GM18951 (cell line): ENCODE measurements around the gene FKRP.
"Not testable (repeated sequence)": the region's sequence is repeated elsewhere in the genome, so short reads cannot be mapped to it uniquely, and the experiment has no call there.

Experiments
- POLR2A ChIP-seq: IDR thresholded peaks from 4 replicates; pipeline ENCODE4 v1.6.1; 2011; ENCODE audit warnings: mild to moderate bottlenecking; ENCODE audit not compliant: insufficient read length, insufficient read depth; ENCODE audit errors: extremely low read depth
- in situ Hi-C: fragments of 300-500 bp; cut with MboI; formaldehyde crosslinking; loops from one replicate; pipeline ENCODE4 v1.12.0; 2022; ENCODE audit warnings: low sequenced_read_pairs, mixed read lengths, inconsistent platforms; ENCODE audit not compliant: unreplicated experiment

FKRP gene

GRCh38 chr19:46785054-46785979, 39.5 kb downstream of the FKRP start:
- in situ Hi-C loops: no loop called here
- TF ChIP-seq POLR2A: no peak

GRCh38 chr19:46785980-46786235, 40.1 kb downstream of the FKRP start:
- in situ Hi-C loops: no loop called here
- no peak for TF ChIP-seq POLR2A

DNA sequence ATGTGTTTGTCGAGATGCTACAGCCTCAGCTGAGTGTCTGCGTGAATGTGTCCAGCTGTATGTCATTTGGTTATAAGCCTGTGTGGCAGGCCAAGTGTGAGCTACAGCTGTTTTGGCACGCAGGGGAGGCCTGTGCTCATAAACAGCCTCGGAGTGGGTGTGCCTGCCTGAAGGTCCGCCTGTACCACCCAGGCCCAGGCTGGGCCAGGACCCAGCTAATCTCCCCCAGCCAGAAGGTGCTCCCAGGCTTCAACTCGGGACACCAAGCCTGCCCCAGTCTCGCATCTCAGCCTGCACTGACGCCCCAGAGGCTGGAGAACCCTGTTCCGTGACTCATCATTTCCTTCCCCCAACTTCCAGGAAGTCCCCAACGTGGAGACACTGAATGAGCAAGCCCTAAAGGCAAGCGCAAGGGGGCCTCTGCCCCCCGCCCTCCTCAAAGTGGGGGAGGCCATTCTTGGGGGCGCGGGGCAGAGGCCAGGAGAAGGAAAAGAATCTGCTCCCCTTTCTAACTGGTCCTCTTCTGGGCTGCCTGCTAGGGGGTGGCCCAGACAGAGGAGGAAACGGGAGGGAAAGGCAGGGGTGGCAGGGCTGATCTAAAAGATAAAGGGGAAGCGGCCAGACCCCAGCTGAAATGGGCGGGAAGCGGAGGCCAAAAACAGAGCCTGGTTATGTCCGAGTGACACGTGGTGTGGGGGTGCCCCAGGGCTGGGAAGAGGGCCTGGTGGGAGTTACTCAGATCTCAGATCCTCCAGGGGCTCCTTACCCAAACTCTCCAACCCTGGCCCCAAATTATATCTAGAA, 40.6 kb downstream of the FKRP start:
- in situ Hi-C loops: no loop called here
- TF ChIP-seq POLR2A: peak; percentile 45

GRCh38 chr19:46787040-46787330, 41.1 kb downstream of the FKRP start:
- TF ChIP-seq POLR2A: no peak
- in situ Hi-C loops: no loop called here

- peak; percentile 28 for TF ChIP-seq POLR2A
Measured at GRCh38 chr19:46787331-46788261, 41.7 kb downstream of the FKRP start.

GRCh38 chr19:46788262-46788967, 42.6 kb downstream of the FKRP start, which contains the start of gene SLC1A5:
Gene SLC1A5 (minus strand): TSS chr19:46788594. CDS start chr19:46787965, 629 bp downstream.
- peak; percentile 100 for TF ChIP-seq POLR2A
- in situ Hi-C loops: no loop called here

More at GRCh38 chr19:46787331-46788261, 41.7 kb downstream of the FKRP start:
- in situ Hi-C loops: no loop called here

DNA sequence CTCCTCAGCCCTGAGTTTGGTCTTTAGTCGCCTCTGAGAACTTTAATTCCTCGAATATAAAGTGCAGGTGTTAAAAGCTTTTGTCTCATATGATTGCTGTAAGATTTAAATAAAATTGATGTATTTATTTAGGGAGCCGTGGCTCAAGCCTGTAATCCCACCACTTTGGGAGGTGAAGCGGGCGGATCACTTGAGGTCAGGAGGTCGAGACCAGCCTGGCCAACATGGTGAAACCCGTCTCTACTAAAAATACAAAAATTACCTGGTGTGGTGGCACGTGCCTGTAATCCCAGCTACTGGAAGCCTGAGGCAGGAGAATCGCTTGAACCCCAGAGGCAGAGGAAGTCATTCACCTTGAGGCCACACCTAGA, 43.1 kb downstream of the FKRP start:
- in situ Hi-C loops: no loop called here
- no peak for TF ChIP-seq POLR2A

DNA sequence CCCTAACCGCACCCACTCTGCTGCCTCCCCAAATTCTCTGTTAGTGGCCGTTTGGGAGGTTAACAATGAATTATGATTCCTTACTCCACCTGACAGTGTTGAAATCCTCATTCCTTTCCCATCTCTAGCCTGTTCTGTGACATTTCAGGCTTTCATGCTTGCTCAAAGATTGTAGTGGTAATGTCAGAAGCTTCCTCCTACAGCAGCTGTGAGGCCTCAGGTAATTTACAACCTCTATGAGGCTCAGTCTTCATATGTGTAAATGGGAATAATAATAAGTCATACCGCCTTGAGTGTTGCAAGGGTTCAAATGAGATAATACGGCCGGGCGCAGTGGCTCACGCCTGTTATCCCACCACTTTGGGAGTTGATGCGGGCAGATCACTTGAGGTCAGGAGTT, 43.5 kb downstream of the FKRP start:
- TF ChIP-seq POLR2A: no peak
- in situ Hi-C loops: no loop called here

- no peak for TF ChIP-seq POLR2A
- in situ Hi-C loops: no loop called here
Measured at GRCh38 chr19:46791944-46792343, 46.1 kb downstream of the FKRP start.

GRCh38 chr19:46797881-46798280, 52.0 kb downstream of the FKRP start:
- in situ Hi-C loops: no loop called here
- TF ChIP-seq POLR2A: no peak

DNA sequence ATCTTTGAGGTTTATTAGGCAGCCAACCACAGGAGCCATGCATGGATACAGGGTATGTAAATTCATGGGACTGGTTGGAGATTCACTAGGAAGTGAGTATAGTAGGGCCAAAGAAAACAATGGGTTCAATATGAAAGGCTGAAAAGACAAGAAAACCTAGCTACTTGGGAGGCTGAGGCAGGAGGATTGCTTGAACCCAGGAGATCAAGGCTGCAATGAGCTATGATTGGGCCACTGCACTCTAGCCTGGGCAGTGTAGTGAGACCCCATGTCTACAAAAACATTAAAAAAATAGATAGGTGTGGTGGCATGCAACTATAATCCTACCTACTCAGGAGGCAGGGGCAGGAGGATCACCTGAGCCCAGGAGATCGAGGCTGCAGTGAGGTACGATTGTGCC, 52.9 kb downstream of the FKRP start:
- in situ Hi-C loops: no loop called here
- no peak for TF ChIP-seq POLR2A

DNA sequence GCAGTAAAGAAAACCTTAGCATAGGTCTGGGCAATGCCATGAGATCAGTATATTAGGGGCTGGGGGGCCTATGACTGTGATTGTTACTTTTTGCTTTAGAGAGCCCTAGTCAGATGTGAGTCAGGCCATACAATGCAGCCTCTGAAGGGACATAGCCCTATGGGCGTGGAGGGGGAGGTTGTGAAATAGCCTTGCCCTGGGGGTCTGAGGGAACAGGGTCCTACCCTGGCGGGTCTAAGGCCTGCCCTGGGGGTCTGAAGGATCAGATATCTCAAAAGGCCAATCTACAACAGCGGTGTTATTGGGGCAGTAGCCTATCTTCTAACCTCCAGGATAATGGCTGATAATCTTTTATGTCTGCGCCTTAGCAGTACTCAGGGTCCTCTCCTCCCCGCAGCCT, 56.3 kb downstream of the FKRP start:
- in situ Hi-C loops: no loop called here
- no peak for TF ChIP-seq POLR2A

- no peak for TF ChIP-seq POLR2A
- in situ Hi-C loops: no loop called here
Measured at GRCh38 chr19:46803555-46803954, 57.7 kb downstream of the FKRP start.

GRCh38 chr19:46804432-46804831, 58.6 kb downstream of the FKRP start:
- in situ Hi-C loops: not testable (repeated sequence)
